Measurements from ENCODE around the gene MECR. TPM values are rescaled to one million over a fixed set of nuclear protein-coding genes. Genes with fewer than 3 reads are reported as not detected.
"Not testable (repeated sequence)": the region's sequence is repeated elsewhere in the genome, so short reads cannot be mapped to it uniquely, and the experiment has no call there.

MECR gene
- total and polyA plus RNA-seq, 5 donors from 2014 or later: 10.1 to 16.3 (median 12.6) TPM

- Histone ChIP-seq H3K27me3 (ENCODE audit: control insufficient read depth, insufficient read depth, low read length) (peaks cover 17% of the 10 kb centered on the region), H3K36me3 (ENCODE audit: control insufficient read depth, insufficient read depth, low read length) (no peaks in the 10 kb centered on the region), H3K9me3 (ENCODE audit: control insufficient read depth in 2 of 2, low read length in 2 of 2) (no peaks in the 10 kb centered on the region), H3K27ac (ENCODE audit: insufficient read depth, low read length, poor library complexity, severe bottlenecking) (no peak overlapping the region), H3K4me1 (ENCODE audit: control insufficient read depth, insufficient read depth, low read length, poor library complexity, severe bottlenecking) (peaks cover 24% of the 10 kb centered on the region), H3K4me3 (ENCODE audit: low read depth, low read length) (no peak overlapping the region)
- peak in 1 of 3 donors; percentile 14 for DNase-seq
- peak overlapping the region; percentile 80 to 88 (median 80) for H3K4me3 Mint-ChIP-seq
- peaks cover 0 to 3% (median 0%) of the 10 kb centered on the region in 7 donors for H3K9me3 Mint-ChIP-seq
- H3K27me3 Mint-ChIP-seq: peaks cover 62% of the 10 kb centered on the region
- no peak for ATAC-seq (ENCODE audit: low read depth in 2 of 2)
- H3K36me3 Mint-ChIP-seq: no peaks in the 10 kb centered on the region
- peak overlapping the region in 1 of 3 donors; percentile 79 for H3K27ac Mint-ChIP-seq
- peaks cover 6 to 22% (median 13%) of the 10 kb centered on the region in 4 donors for H3K4me1 Mint-ChIP-seq
Measured at GRCh38 chr1:29237852-29238619, 7.3 kb upstream of the MECR start.

- H3K4me3 Mint-ChIP-seq: peak overlapping the region; percentile 84 to 91 (median 87)
- no peak overlapping the region for H3K27ac ChIP-seq (ENCODE audit: insufficient read depth, low read length, poor library complexity, severe bottlenecking)
- no peak for ATAC-seq (ENCODE audit: low read depth in 2 of 2)
- H3K4me3 ChIP-seq (ENCODE audit: low read depth, low read length): peak overlapping the region; percentile 64
- H3K27ac Mint-ChIP-seq: peak overlapping the region in 2 of 3 donors; percentile 83 to 91
- peaks cover 6 to 22% (median 13%) of the 10 kb centered on the region in 4 donors for H3K4me1 Mint-ChIP-seq
- no peak for DNase-seq
- no peaks in the 10 kb centered on the region for H3K36me3 Mint-ChIP-seq
- peaks cover 17% of the 10 kb centered on the region for H3K27me3 ChIP-seq (ENCODE audit: control insufficient read depth, insufficient read depth, low read length)
- peaks cover 0 to 3% (median 0%) of the 10 kb centered on the region in 7 donors for H3K9me3 Mint-ChIP-seq
- no peaks in the 10 kb centered on the region for H3K9me3 ChIP-seq (ENCODE audit: control insufficient read depth in 2 of 2, low read length in 2 of 2)
- H3K27me3 Mint-ChIP-seq: peaks cover 61% of the 10 kb centered on the region
- H3K4me1 ChIP-seq (ENCODE audit: control insufficient read depth, insufficient read depth, low read length, poor library complexity, severe bottlenecking): peaks cover 24% of the 10 kb centered on the region
- H3K36me3 ChIP-seq (ENCODE audit: control insufficient read depth, insufficient read depth, low read length): no peaks in the 10 kb centered on the region
Measured at GRCh38 chr1:29237129-29237821, 6.5 kb upstream of the MECR start.

GRCh38 chr1:29236712-29237128 is 6.0 kb upstream of the MECR start:
- H3K4me1 ChIP-seq (ENCODE audit: control insufficient read depth, insufficient read depth, low read length, poor library complexity, severe bottlenecking): peaks cover 24% of the 10 kb centered on the region
- no peak for DNase-seq
- peaks cover 17% of the 10 kb centered on the region for H3K27me3 ChIP-seq (ENCODE audit: control insufficient read depth, insufficient read depth, low read length)
- Mint-ChIP-seq H3K4me3 (peak overlapping the region; percentile 84 to 91 (median 87)), H3K4me1 (peaks cover 6 to 22% (median 13%) of the 10 kb centered on the region in 4 donors), H3K27me3 (peaks cover 55% of the 10 kb centered on the region), H3K36me3 (no peaks in the 10 kb centered on the region), H3K27ac (peak overlapping the region in 2 of 3 donors; percentile 83 to 91), H3K9me3 (peaks cover 0 to 3% (median 0%) of the 10 kb centered on the region in 7 donors)
- H3K9me3 ChIP-seq (ENCODE audit: control insufficient read depth in 2 of 2, low read length in 2 of 2): no peaks in the 10 kb centered on the region
- H3K4me3 ChIP-seq (ENCODE audit: low read depth, low read length): peak overlapping the region; percentile 64
- H3K27ac ChIP-seq (ENCODE audit: insufficient read depth, low read length, poor library complexity, severe bottlenecking): no peak overlapping the region
- no peak for ATAC-seq (ENCODE audit: low read depth in 2 of 2)
- no peaks in the 10 kb centered on the region for H3K36me3 ChIP-seq (ENCODE audit: control insufficient read depth, insufficient read depth, low read length)

- Histone ChIP-seq H3K36me3 (ENCODE audit: control insufficient read depth, insufficient read depth, low read length) (no peaks in the 10 kb centered on the region), H3K9me3 (ENCODE audit: control insufficient read depth in 2 of 2, low read length in 2 of 2) (no peaks in the 10 kb centered on the region), H3K27ac (ENCODE audit: insufficient read depth, low read length, poor library complexity, severe bottlenecking) (no peak within 1 kb of the TSS), H3K27me3 (ENCODE audit: control insufficient read depth, insufficient read depth, low read length) (peaks cover 17% of the 10 kb centered on the region), H3K4me1 (ENCODE audit: control insufficient read depth, insufficient read depth, low read length, poor library complexity, severe bottlenecking) (peaks cover 27% of the 10 kb centered on the region), H3K4me3 (ENCODE audit: low read depth, low read length) (peak within 1 kb of the TSS; percentile 64)
- Mint-ChIP-seq H3K9me3 (peaks cover 0 to 3% (median 0%) of the 10 kb centered on the region in 7 donors), H3K4me1 (peaks cover 6 to 26% (median 18%) of the 10 kb centered on the region in 4 donors), H3K27me3 (peaks cover 49% of the 10 kb centered on the region), H3K27ac (peak within 1 kb of the TSS; percentile 42 to 91 (median 83)), H3K4me3 (peak within 1 kb of the TSS; percentile 84 to 91 (median 87)), H3K36me3 (no peaks in the 10 kb centered on the region)
- ATAC-seq (ENCODE audit: low read depth in 2 of 2) (peak; percentile 82 to 83), DNase-seq (peak; percentile 62 to 77 (median 63))
Measured at GRCh38 chr1:29235955-29236711, 5.4 kb upstream of the MECR start, which contains the start of gene PTPRU. Gene PTPRU (plus strand): TSS chr1:29236522. CDS start chr1:29236645, 123 bp downstream.

- not testable (repeated sequence) for H3K9me3 ChIP-seq (ENCODE audit: control insufficient read depth in 2 of 2, low read length in 2 of 2); H3K27ac ChIP-seq (ENCODE audit: insufficient read depth, low read length, poor library complexity, severe bottlenecking); DNase-seq; H3K27ac Mint-ChIP-seq; H3K4me3 ChIP-seq (ENCODE audit: low read depth, low read length); ATAC-seq (ENCODE audit: low read depth in 2 of 2); H3K36me3 ChIP-seq (ENCODE audit: control insufficient read depth, insufficient read depth, low read length); H3K36me3 Mint-ChIP-seq; H3K9me3 Mint-ChIP-seq
- peaks cover 40% of the 10 kb centered on the region for H3K27me3 Mint-ChIP-seq
- peaks cover 15 to 37% (median 26%) of the 10 kb centered on the region in 4 donors for H3K4me1 Mint-ChIP-seq
- peak overlapping the region in 1 of 4 donors; percentile 65 for H3K4me3 Mint-ChIP-seq
- Histone ChIP-seq H3K27me3 (ENCODE audit: control insufficient read depth, insufficient read depth, low read length) (peaks cover 17% of the 10 kb centered on the region), H3K4me1 (ENCODE audit: control insufficient read depth, insufficient read depth, low read length, poor library complexity, severe bottlenecking) (peaks cover 38% of the 10 kb centered on the region)
Measured at GRCh38 chr1:29234881-29235280, 4.1 kb upstream of the MECR start.

- no peaks in the 10 kb centered on the region for H3K36me3 Mint-ChIP-seq
- Histone ChIP-seq H3K4me1 (ENCODE audit: control insufficient read depth, insufficient read depth, low read length, poor library complexity, severe bottlenecking) (peaks cover 41% of the 10 kb centered on the region), H3K36me3 (ENCODE audit: control insufficient read depth, insufficient read depth, low read length) (no peaks in the 10 kb centered on the region), H3K27ac (ENCODE audit: insufficient read depth, low read length, poor library complexity, severe bottlenecking) (no peak overlapping the region), H3K27me3 (ENCODE audit: control insufficient read depth, insufficient read depth, low read length) (peaks cover 15% of the 10 kb centered on the region), H3K4me3 (ENCODE audit: low read depth, low read length) (no peak overlapping the region), H3K9me3 (ENCODE audit: control insufficient read depth in 2 of 2, low read length in 2 of 2) (no peaks in the 10 kb centered on the region)
- peaks cover 0 to 3% (median 0%) of the 10 kb centered on the region in 7 donors for H3K9me3 Mint-ChIP-seq
- DNase-seq: no peak
- no peak overlapping the region for H3K27ac Mint-ChIP-seq
- peaks cover 36% of the 10 kb centered on the region for H3K27me3 Mint-ChIP-seq
- ATAC-seq (ENCODE audit: low read depth in 2 of 2): no peak
- H3K4me3 Mint-ChIP-seq: peak overlapping the region in 1 of 4 donors; percentile 65
- peaks cover 19 to 41% (median 30%) of the 10 kb centered on the region in 4 donors for H3K4me1 Mint-ChIP-seq
Measured at GRCh38 chr1:29234471-29234870, 3.7 kb upstream of the MECR start.

- Mint-ChIP-seq H3K4me3 (peak overlapping the region in 2 of 4 donors; percentile 33 to 79), H3K9me3 (peaks cover 0 to 3% (median 0%) of the 10 kb centered on the region in 7 donors), H3K27me3 (peaks cover 28% of the 10 kb centered on the region), H3K4me1 (peaks cover 20 to 40% (median 29%) of the 10 kb centered on the region in 4 donors), H3K27ac (no peak overlapping the region), H3K36me3 (no peaks in the 10 kb centered on the region)
- no peaks in the 10 kb centered on the region for H3K9me3 ChIP-seq (ENCODE audit: control insufficient read depth in 2 of 2, low read length in 2 of 2)
- no peaks in the 10 kb centered on the region for H3K36me3 ChIP-seq (ENCODE audit: control insufficient read depth, insufficient read depth, low read length)
- H3K4me1 ChIP-seq (ENCODE audit: control insufficient read depth, insufficient read depth, low read length, poor library complexity, severe bottlenecking): peaks cover 41% of the 10 kb centered on the region
- H3K4me3 ChIP-seq (ENCODE audit: low read depth, low read length): no peak overlapping the region
- no peak overlapping the region for H3K27ac ChIP-seq (ENCODE audit: insufficient read depth, low read length, poor library complexity, severe bottlenecking)
- ATAC-seq (ENCODE audit: low read depth in 2 of 2) (no peak), DNase-seq (no peak)
- H3K27me3 ChIP-seq (ENCODE audit: control insufficient read depth, insufficient read depth, low read length): peaks cover 7% of the 10 kb centered on the region
Measured at GRCh38 chr1:29233693-29234092, 3.0 kb upstream of the MECR start.

Measured in CD4-positive, CD25-positive, alpha-beta regulatory T cell (primary cell).